Omental fat pad (tissue), 4 donors: Measurements from ENCODE around the gene STMP1. TPM values are rescaled to one million over a fixed set of nuclear protein-coding genes. Genes with fewer than 3 reads are reported as not detected.
A peak's percentile ranks its signal among the peaks of the same experiment; 100 is the strongest.
"Not testable (repeated sequence)": the region's sequence is repeated elsewhere in the genome, so short reads cannot be mapped to it uniquely, and the experiment has no call there.

Source experiments
- ATAC-seq: fragments of 150-250 bp; one replicate; pipeline ENCODE4 v1.9.1; 2016; ENCODE audit warnings: mild to moderate bottlenecking, moderate library complexity; ENCODE audit not compliant: low FRiP score
- DNase-seq: peaks from one replicate; pipeline ENCODE4 v3.0.0-alpha.2; 2019; ENCODE audit warnings: low spot score
- CTCF ChIP-seq, 3 donors: fragments of 450-650 bp; IDR thresholded peaks; one replicate each; pipeline ENCODE4 v1.5.1; 2016 to 2017; ENCODE audit warnings: antibody characterized with exemption in 3 of 3, mild to moderate bottlenecking in 3 of 3, moderate library complexity in 2 of 3
- total RNA-seq, 4 donors: library from RNA; depleted of rRNA; stranded (reverse); fragments of >200 nt; gene quantifications; one replicate each; pipeline ENCODE4 v1.1.0, GENCODE V29; 2016

Gene STMP1
- total RNA-seq, 4 donors from 2014 or later: 9.4 to 26.8 (median 14.3) TPM

- TF ChIP-seq CTCF (IDR thresholded peaks at IDR 0.05): no peak
- ATAC-seq (no peak), DNase-seq (no peak)
Measured at GRCh38 chr7:135634191-135634878, 28.0 kb upstream of the STMP1 start.

GRCh38 chr7:135639690-135640089 is 22.6 kb upstream of the STMP1 start:
- ATAC-seq, DNase-seq: not testable (repeated sequence)

- DNase-seq: no peak
- TF ChIP-seq CTCF (IDR thresholded peaks at IDR 0.05): no peak
- no peak for ATAC-seq
Measured at GRCh38 chr7:135644154-135644553, 18.2 kb upstream of the STMP1 start.

- TF ChIP-seq CTCF (IDR thresholded peaks at IDR 0.05): no peak
- no peak for ATAC-seq
- no peak for DNase-seq
Measured at GRCh38 chr7:135644729-135645128, 17.6 kb upstream of the STMP1 start.

GRCh38 chr7:135645296-135645904 is 16.9 kb upstream of the STMP1 start:
- no peak for DNase-seq
- no peak for TF ChIP-seq CTCF (IDR thresholded peaks at IDR 0.05)
- ATAC-seq: peak; percentile 69

GRCh38 chr7:135647755-135648154 is 14.6 kb upstream of the STMP1 start:
- ATAC-seq (no peak), DNase-seq (no peak)
- TF ChIP-seq CTCF (IDR thresholded peaks at IDR 0.05): no peak

- DNase-seq: no peak
- TF ChIP-seq CTCF (IDR thresholded peaks at IDR 0.05): no peak
- no peak for ATAC-seq
Measured at GRCh38 chr7:135648235-135648634, 14.1 kb upstream of the STMP1 start.
